CD1c-positive myeloid dendritic cell (primary cell): ENCODE data around the gene GLE1.
"Not testable (repeated sequence)": the region's sequence is repeated elsewhere in the genome, so short reads cannot be mapped to it uniquely, and the experiment has no call there.

ENCODE experiments used
- DNase-seq: peaks from one replicate; pipeline ENCODE4 v3.0.0-alpha.2; 2016; ENCODE audit errors: extremely low spot score

GLE1 gene

DNA sequence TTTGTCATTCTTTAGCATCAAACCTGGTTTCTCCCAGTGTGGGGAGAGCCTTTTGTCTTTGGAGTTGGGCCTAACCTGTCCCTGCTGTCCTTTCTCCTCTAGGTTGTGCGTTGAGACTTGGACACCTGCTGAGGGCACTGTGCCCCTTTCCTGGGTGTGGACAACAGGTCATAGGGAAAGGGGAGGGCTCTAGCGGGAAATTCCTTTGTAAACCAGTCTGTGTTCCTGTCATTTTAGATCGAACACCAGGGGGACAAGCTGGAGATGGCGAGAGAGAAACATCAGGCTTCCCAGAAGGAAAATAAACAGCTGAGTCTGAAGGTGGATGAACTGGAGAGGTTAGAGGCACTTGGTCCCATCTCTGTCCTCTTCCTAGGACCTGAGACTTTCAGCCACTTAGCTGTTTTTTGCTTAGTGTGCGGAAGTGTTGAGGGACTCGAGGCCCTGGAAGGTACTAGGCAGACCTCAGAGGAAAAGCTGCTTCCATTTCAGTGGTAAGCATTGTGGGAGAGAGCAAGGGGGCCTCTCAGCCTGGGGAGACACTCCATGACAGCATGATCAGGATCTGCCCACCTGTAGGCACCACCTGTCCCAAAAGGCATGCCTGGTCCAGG lies 8.6 kb upstream of the GLE1 start:
- no peak for DNase-seq

DNA sequence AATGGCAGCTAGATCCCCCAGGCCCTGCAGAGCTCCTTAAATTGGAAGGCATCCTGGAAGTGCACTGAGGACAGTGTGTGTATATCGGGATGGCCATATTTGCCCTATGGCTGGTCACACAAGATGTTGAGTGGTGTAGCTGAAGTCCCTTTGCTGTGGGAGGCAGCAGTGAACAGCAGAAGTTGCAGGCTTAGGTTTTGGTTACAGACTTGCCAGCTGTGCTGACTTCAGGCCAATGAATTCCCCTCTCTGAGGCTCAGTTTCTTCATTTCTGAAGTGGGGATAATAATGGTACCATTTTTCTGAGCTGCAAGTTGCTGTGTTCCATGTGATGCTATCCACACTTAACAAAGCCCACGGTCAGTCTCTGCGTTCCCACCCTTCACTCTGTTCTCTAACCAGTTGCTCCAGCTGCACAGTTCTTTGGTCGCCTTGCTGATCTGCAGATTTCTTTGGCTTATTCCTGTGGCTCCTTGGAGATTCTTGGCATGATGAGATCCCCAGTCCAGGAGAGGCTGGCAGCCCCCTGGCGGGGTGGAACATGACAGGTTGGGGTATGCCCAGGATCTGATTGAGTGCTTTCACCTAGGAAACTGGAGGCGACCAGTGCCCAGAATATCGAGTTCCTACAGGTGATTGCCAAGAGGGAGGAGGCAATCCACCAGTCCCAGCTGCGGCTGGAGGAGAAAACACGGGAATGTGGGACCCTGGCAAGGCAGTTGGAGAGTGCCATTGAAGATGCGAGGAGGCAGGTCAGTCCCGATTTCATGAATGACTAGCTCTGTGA lies 6.5 kb upstream of the GLE1 start:
- DNase-seq: no peak

DNA sequence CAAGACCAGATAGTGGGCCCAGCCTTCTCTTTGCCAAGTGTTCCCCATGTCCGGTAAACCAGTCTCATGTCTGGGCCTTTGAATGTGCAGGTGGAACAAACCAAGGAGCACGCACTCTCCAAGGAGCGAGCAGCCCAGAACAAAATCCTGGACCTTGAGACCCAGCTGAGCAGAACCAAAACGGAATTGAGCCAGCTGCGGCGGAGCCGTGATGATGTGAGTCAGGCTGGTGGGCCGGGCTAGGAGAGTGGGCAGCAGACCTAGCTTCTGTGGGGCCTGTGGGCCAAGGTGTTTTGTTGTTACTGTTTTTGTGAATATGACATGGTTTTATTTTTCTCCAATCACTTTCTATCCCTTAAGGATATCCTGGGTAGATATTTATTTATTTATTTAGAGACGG lies 5.6 kb upstream of the GLE1 start:
- DNase-seq: no peak

DNA sequence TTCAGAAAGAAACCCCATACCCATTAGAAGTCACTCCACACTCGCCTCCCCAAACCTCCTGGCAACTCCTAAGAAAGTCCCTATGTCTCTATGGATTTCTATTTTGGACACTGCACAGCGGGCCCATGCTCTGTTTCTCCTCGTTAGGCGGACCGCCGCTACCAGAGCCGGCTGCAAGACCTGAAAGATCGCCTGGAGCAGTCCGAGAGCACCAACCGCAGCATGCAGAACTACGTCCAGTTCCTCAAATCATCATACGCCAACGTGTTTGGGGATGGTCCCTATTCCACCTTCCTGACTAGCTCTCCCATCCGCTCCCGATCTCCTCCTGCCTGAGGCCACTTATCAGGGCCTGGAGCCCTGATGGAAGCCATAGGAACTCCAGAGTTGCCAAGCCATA lies 4.6 kb upstream of the GLE1 start:
- DNase-seq: no peak

DNA sequence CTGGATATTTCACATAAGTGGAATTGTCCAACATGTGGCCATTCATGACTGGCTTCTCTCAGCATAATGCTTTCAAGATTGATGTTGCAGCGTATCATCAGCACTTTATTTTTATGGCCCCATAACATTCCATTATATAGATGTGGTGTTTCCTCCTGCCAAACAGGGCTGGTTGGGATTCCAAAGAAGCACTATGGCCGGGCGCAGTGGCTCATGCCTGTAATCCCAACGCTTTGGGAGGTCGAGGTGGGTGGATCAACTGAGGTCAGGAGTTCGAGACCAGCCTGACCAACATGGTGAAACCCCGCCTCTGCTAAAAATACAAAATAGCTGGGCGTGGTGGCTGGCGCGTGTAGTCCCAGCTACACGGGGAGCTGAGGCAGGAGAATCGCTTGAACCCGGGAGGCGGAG lies 1.1 kb upstream of the GLE1 start:
- not testable (repeated sequence) for DNase-seq

DNA sequence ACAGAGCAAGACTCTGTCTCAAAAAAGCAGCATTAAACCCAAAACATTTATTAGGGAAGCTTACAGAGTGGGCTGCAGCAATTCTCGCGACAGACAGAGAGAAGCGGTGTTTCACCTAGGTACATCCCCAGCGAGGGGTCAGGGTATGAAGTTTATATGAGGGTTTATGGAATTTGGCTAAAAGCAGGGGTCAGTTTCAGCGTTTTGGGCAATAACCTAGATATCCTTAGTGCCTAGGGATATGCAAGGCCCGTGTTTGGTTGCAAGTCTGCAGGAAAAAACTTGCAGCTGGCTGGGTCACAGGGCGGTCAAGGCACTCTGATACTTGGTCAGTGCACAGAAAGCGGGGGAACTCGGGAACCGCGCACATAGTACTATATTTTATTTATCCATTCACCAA lies 649 bp upstream of the GLE1 start:
- DNase-seq: no peak

DNA sequence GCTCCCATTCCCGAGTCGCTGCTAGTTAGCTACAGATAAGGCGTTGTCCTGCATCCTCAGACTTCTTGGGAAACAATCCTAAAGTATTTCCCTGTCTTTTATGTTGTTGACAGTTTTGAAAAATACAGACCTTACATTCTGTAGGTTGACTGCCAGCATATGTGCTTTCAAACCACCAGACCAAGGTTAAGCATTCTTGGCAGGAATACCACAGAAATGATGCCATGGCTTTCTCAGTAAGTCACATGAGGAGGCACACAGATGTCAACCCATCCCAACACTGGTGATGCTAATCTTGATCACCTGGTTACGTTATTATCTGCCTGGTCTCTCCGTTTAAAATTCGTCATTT lies 871 bp downstream of the GLE1 start:
- no peak for DNase-seq

DNA sequence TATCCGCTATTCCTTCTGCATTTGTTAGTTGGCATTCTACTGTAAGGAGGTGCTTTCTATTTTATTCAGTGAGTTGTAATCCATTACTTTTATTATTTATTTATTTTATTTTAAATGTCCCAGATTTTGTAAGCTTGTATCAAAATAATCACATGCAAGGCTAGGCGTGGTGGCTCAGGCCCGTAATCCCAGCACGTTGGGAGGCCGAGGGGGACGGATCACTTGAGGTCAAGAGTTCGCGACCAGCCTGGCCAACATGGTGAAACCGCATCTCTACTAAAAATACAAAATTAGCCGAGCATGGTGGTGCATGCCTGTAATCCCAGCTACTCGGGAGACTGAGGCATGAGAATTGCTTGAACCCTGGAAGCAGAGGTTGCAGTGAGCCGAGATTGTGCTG lies 1.4 kb downstream of the GLE1 start:
- DNase-seq: not testable (repeated sequence)

DNA sequence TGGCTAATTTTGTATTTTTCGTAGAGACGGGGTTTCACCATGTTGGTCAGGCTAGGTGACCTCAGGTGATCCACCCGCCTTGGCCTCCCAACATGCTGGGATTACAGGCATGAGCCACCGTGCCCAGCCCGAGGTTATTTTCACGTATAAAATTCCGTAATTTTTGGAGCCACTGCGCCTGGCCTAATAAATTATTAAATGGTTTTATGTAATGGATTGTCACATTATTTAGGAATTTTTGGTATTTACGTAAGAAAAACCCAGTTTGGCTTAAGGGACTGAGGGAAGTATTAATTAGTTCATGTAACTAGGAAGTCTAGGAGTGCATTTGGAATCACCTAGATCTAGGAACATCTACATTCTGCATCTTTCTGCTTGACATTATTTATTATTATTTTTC lies 8.3 kb downstream of the GLE1 start:
- DNase-seq: no peak

DNA sequence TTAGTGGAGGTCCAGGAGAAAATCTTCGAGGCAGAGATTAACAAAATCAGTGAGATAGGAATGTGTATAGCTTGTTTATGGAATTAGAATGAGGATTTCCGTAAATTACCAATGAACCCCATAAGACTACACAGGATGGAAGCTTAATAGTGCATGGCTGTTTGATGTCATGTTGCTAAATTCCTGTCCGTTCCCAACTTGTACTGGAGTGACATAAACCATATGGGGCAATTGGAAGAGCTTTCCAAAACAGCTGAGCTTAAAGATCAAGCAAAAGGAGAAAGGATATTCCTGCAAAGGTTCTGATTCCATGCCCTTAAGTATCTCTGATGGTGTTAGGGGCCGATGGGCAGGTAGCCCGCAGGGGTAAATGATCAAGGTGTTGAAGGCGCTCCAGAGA lies 17.4 kb downstream of the GLE1 start:
- no peak for DNase-seq

DNA sequence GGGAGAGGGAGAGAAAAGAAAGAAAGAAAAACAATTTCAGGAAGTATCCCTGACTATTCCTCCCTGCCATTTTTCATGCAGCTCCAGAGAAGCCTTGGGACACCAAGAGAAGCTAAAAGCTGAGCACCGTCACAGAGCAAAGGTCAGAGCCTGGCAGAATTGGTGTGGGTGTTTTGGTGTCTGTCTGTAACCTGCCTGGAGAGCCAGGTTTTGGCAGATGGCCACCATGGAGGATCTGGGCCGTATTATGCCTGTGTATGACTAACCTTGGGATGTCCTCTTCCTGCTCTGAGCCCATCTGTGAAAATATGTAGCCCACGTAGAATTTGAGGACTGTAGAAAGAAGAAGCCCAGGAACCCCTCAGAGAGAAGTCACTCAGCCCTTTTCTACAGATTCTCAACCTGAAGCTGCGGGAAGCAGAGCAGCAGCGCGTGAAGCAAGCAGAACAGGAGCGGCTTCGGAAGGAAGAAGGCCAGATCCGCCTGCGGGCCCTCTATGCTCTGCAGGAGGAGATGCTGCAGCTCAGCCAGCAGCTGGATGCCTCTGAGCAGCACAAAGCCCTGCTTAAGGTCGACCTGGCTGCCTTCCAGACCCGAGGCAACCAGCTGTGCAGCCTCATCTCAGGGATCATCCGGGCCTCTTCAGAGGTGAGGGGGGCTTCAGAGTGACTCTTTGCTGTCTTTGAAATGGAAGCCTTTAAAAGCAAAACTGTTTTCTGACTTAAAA lies 18.8 kb downstream of the GLE1 start:
- DNase-seq: no peak

DNA sequence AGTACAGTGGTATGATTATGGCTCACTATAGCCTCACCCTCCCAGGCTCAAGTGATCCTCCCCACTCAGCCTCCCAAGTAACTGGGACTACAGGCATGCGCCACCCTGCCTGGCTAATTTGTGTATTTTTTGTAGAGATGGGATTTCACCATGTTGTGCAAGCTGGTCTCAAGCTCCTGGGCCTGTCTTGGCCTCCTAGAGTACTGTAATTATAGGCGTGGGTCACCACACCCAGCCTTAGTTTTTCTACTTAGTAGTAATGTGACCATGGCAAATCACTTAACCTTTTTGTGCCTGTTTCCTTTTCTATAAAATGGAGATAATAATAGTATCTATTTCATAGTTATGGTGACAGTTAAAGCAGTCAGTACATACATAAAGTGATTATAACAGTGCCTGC lies 22.2 kb downstream of the GLE1 start:
- no peak for DNase-seq

DNA sequence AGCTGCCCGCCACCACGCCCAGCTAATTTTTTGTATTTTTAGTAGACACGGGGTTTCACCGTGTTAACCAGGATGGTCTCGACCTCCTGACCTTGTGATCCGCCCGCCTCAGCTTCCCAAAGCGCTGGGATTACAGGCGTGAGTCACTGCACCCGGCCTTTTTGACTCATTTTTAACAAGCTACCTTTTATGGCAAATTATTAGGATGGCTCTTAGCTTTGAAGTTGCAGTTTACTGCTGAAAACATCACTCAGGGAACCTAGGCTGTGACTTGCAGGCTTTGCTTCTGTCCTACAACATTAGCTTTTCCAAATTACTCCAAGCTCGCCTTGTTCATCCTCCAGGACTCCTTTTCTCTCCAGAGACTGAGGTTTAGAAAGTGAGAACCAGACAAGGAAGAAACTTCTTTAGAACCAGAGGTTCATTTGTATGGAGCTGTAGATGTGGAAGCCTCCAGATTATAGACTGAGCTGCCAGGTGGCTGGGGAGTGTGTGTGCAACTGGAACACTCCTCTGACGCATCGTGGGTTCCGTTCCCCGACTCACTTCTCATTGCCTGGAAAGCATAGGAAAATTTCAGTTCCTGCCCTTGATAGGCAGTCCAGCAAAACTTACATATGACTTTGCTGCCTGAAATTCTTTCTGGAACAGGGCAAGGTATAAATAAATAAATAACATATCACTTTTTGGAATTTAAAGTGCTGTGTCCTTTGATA lies 24.1 kb downstream of the GLE1 start:
- no peak for DNase-seq

DNA sequence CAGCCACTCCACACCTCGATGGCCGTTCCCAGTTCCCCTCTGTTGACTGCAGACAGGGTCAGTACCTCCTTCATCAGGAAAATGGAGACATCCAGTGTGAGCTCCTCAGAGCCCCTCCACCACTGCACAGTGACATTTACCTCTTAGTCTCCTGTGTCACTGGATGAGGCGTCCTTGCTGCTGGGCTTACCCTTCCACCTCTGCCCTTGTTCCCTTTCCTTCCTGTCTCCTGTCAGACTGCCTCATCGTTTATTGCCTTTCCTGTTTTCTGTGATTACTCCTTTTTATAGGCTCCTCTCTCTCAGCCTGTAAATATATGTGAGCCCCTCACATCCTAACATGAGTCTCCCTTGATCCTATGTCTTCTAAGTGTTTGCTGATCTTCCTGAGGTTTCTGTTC lies 24.7 kb downstream of the GLE1 start:
- DNase-seq: no peak

DNA sequence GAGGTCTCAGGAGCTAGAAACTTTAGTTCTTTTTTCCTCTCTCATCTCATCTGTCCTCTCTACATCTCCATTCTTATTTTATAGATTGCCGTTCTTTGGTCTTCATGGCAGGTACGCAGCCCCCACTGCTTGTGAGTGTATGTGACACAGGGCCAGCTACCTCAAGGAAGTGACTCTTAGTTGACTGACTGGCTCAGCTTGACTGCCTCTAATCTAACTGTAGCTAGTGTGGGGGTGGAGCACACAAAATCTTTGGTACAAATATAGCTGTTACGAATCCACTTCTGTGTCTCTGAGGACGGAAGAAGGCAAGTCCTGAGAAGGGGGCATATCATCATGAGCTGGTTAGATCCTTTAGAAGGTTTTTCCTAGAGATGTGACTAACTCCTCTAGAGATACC lies 28.1 kb downstream of the GLE1 start:
- no peak for DNase-seq

DNA sequence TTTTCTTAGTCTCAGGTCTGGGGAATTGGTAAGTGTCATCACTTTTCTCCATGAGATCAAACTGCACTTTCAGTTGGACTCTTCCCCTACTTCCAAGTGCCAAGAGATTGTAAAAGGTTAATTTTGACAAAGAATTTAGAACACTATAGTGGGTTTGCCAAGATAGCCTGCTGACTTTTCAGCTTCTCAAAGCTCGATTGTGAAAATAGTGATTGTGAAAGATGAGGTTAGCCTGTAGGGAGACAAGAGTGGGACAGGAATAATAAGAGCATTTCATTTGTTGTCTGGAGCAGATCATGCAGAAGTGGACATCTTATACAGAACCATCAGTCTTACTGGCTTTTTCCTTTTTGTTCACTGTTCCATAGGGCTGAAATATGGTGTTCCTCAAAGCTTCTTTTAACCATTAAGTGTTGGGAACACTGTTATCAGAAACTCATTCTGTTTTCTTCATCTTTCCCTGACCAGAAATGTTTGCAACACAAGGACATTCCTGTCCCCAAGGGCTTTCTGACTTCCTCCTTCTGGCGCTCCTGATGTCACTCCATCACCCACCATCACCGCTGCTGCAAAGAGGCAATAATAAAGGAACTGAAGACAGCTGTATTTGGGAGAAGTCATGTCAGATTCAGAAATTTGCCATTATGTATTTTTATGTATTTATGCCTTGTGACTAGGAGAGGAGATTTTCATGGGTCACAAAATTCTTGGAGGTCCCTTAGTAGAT lies 36.3 kb downstream of the GLE1 start:
- peak; percentile 73 for DNase-seq

DNA sequence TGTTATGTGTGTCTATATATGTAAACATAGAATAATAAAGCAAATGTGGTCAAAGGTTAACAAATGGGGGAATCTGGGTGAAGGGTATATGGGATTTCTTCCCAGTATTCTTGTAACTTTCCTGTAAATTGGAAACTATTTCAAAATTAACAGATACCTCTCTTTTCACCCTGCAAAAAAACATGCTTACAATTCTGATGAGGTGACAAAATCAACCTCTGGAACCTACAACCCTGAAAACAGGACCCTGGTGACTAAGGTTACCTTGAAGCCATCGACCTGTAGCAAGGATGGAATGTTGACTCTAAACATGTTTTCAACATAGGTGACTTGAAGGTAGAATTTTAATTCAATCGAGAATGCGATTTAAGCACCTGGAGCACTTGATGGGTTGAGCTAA lies 42.0 kb downstream of the GLE1 start:
- no peak for DNase-seq

DNA sequence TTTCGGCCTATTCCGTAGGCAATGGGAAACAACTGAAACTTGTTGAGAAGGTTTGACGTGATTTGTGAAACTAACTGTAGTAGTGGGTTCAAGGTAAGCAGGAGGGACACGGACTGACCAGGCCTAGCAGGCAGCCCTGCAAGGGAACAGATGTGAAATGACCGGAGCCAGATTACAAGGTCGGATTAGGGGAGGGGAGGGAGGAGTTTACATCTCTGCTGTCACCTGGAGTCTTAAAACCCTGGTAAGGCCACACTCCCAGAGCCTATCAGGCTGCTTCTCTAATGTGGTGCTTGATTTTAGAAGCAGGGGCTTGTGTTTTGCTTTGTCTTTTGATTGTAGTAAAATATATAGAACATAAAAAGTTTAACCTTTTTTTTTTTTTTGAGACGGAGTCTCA lies 44.4 kb downstream of the GLE1 start:
- DNase-seq: no peak

DNA sequence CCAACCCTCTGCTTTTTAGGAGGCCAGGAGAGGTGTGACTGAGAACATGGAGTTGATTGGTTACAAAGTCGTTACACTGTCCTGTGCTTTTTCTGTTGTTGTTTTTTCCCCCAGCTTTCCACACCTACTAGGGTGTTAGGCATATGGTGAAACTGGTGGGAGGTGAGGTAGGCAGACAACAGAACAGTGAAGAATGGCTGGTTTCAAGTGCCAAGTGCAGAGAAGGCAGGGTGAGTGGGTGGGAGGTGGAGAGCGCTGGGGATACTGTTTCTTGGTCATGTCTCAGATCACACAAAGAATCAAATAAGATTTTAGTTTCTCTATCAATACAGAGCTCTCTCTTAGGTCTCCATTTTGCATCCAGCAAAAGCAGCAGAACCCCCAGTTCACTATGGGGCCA lies 45.7 kb downstream of the GLE1 start:
- peak; percentile 37 for DNase-seq

DNA sequence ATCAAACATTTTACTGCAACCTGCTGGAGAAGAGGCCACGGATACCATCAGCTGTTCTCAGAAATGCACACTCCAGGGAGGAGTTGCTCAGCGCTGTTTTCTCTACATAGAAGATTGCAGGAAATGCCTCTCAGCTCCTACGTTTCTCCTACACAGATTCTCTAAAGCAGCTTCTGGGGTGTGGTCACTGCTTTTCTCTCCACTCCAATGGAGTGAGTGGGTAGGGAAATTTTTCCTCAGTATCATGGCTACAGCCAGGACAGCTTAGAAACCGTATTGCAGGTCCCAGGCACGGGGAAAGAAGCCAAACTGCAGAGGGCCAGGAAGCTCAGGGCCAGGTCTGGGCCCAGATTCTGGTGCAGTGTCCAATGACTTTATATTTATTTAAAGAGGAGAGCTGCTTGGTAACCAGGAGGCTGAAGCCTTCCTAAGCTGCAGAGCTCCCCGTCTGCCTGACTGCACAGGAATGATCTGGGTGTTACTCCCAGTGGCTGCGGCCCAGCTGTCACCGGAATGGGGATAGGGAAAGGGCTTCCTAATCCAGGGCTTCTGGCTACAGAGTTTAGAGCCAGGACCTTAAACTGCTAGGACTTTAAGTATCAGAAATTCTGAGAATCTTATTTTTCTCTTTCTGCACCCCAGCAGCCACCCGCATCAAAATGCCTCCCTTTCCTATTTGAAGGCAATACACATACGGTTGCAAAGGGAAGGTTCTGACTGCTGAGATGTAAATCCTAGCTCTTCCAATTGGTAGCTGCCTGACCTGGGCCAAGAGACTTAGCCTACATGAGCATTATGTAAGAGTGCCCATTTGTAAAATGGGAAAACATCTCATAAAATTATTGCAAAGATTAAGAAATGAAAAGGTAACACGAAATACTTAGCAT lies 46.5 kb downstream of the GLE1 start:
- peak; percentile 30 for DNase-seq

DNA sequence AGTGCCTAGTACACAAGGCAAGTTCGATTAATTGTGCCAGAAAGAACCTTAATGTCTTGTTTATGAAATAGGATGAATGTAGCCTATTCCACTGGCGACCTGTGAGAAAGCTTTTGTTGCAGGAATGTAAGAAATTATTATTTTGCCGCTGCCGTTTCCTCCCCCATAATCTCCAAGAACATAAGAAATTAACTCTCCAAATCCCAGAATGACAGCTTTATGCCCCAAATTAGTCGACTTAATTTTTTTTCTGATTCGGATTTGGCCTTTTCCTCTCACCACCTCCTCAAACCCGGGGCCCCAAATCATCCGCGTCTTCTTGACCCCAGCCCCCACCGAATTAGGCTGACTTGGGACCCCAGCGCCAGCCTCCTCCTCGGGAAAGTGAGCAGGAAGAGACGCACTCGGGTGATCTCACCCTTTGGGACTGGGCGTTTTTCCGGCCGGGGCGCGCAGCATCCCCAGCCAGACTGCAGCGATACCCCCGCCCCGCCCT lies 47.2 kb downstream of the GLE1 start:
- DNase-seq: no peak
